ENCODE measurements around the gene OR2V1. TPM values are rescaled to one million over a fixed set of nuclear protein-coding genes. Genes with fewer than 3 reads are reported as not detected.
A peak's percentile ranks its signal among the peaks of the same experiment; 100 is the strongest.
"Not testable (repeated sequence)": the region's sequence is repeated elsewhere in the genome, so short reads cannot be mapped to it uniquely, and the experiment has no call there.

Gene OR2V1
- total RNA-seq, 1 donor from 2014 or later = not detected

DNA sequence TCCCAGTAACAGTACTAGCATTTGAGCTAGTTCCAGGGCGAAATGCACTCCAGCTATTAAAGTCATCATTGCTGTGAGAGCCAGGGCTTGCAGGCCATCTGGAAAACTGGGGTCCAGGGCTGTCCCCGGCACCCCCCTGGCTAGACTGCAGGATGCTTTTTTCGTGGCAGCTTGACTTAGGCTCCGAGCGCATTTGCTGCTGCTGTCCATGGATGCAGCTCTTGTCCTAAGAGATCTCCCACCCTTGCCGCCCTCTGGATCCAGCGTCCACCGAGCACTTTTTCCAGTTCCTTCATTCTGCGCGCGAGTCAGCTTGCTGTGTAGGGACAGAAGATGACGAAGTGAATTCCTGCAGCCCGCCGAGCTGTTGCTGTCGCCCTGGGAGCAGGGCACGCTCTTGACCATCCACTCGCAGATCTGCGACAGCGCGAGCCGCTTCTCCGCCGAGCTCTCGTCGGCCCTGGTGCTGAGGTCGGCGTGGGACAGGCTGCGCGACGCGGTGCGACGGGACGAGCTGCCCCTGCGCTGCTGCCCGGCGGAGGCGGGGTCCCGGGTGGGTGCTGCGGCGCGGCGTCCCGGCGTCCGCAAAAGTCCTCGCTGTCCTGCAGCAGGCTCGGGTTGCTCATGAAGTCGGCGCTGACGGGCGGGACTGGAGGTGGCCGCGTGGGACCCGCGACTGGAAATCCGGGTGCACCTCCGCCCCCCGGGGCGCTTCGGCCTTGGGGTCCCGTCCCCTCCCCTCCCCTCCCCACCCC lies 30.7 kb downstream of the OR2V1 start:
- Histone ChIP-seq H3K36me3 (ENCODE audit: control insufficient read depth, insufficient read depth, low read length) (no peaks in the 10 kb centered on the region), H3K27me3 (ENCODE audit: control insufficient read depth, insufficient read depth, low read length) (peaks cover 16% of the 10 kb centered on the region), H3K4me3 (ENCODE audit: low read depth, low read length) (peak overlapping the region; percentile 24)
- no peak for TF ChIP-seq CTCF (IDR thresholded peaks at IDR 0.05; ENCODE audit: insufficient read depth, low read length, poor library complexity, severe bottlenecking)
- no peak for DNase-seq (ENCODE audit: low read depth)

DNA sequence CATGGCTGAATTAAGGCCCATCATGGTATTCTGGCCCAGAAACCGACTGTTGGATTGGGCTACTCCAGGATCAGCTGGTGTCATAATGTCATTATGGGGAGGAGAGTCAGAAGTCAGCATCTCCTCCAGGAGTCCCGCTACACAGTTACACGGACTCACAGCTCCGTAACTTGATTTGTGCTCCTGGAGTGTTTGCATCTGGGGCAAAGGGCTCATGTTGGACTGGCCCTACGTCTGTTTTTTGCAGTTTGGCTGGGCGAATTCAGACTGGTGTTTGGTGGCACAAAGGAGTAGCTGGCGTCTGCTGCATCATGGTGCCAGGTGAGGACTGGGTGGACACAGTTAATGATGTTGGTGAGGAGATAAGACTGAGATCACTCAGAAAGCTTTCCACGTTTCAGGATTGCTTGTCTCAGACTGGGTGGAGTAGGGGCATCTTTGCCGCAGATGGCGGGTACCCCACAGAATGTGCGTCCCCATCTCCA lies 31.3 kb downstream of the OR2V1 start:
- no peaks in the 10 kb centered on the region for H3K36me3 ChIP-seq (ENCODE audit: control insufficient read depth, insufficient read depth, low read length)
- H3K4me3 ChIP-seq (ENCODE audit: low read depth, low read length) = no peak overlapping the region
- DNase-seq (ENCODE audit: low read depth) = no peak
- peaks cover 16% of the 10 kb centered on the region for H3K27me3 ChIP-seq (ENCODE audit: control insufficient read depth, insufficient read depth, low read length)
- TF ChIP-seq CTCF (IDR thresholded peaks at IDR 0.05; ENCODE audit: insufficient read depth, low read length, poor library complexity, severe bottlenecking) = no peak

DNA sequence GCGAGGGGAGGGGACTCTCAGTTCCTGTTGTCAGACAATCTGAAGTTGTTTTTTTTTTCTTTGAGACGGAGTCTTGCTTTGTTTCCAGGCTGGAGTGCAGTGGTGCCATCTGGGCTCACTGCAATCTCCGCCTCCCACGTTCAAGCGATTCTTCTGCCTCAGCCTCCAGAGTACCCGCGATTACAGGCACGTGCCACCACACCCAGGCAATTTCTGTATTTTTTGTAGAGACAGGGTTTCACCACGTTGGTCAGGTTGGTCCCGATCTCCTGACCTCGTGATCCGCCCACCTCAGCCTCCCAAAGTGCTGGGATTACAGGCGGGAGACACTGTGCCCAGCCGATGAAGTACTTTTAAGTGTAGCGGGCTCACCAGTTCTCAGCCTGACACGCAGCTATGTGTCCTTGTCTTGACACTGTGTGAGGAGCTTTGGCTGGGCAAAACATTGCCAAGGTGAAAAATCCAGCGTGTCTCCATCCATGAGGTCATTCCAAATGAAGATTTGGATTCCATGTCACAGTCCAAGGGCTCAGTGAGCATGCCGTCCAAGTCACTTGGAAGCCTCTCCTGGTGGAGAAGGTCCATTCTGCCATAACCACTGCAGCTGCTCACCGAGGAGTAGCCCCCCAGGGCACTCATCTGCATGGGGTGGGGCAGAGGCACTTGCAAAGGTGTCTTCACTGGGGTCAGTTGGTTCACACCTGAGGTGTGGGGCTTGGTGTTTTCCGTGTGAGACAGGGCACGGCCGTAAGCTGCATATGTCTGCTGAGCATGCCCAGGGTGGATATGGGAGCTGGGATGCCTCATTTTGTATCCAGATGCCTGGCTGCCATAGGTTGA lies 32.0 kb downstream of the OR2V1 start:
- Histone ChIP-seq H3K36me3 (ENCODE audit: control insufficient read depth, insufficient read depth, low read length) (no peaks in the 10 kb centered on the region), H3K27me3 (ENCODE audit: control insufficient read depth, insufficient read depth, low read length) (peaks cover 16% of the 10 kb centered on the region), H3K4me3 (ENCODE audit: low read depth, low read length) (no peak overlapping the region)
- TF ChIP-seq CTCF (IDR thresholded peaks at IDR 0.05; ENCODE audit: insufficient read depth, low read length, poor library complexity, severe bottlenecking) = no peak
- no peak for DNase-seq (ENCODE audit: low read depth)

DNA sequence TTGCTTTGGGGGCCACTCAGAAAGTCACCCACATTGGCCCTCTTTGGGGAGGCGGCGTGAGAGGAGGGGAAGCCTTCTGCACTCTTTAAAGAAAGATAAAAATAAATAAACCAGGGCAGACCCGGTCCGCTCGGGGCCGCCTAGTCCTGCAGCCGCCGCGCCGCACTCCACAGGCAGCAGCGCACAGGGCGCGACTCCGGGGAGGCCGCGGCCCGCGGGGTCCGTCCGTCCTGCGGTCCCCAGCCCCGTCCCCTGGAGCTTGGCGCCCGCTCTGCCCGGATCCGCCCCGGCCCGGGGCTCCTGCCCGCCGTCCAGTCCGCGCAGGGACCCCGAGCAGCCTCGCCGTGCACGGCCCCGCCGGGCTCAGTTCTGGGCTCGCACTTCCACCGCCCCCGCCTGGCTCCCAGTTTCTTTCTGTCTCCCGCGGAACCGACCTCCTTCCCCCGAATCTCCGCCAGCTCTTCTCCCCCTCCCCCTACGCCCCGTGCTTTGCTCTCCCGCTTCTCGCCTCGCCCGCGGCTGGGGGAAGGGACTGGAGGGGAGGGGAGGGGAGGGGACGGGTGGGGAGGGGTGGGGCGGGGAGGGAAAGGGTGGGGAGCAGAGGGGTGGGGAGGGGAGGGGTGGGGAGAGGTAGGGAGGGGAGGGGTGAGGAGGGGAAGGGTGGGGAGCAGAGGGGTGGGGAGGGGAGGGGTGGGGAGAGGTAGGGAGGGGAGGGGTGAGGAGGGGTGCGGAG lies 33.0 kb downstream of the OR2V1 start:
- H3K4me3 ChIP-seq (ENCODE audit: low read depth, low read length) = not testable (repeated sequence)

DNA sequence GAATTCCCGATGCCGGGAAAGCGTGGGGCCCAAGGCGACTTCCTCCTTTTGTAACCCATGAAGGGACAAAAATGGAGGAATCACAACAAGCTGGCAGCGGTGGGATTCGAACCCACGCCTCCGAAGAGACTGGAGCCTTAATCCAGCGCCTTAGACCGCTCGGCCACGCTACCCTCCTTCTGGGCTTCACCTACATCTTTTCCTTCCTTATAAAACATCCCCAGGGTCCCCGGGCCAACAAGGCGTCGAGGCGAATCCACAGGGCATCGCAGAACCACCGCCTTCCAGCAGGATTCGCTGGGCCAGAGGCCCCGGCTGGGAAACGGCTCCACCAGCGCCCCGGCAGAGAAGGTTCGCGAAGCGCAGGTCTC lies 33.6 kb downstream of the OR2V1 start:
- H3K36me3 ChIP-seq (ENCODE audit: control insufficient read depth, insufficient read depth, low read length); H3K4me3 ChIP-seq (ENCODE audit: low read depth, low read length); DNase-seq (ENCODE audit: low read depth): not testable (repeated sequence)
- H3K27me3 ChIP-seq (ENCODE audit: control insufficient read depth, insufficient read depth, low read length) = peaks cover 16% of the 10 kb centered on the region

More for the DNA sequence above, 33.0 kb downstream of the OR2V1 start:
- not testable (repeated sequence) for DNase-seq (ENCODE audit: low read depth); H3K36me3 ChIP-seq (ENCODE audit: control insufficient read depth, insufficient read depth, low read length)
- peaks cover 16% of the 10 kb centered on the region for H3K27me3 ChIP-seq (ENCODE audit: control insufficient read depth, insufficient read depth, low read length)

DNA sequence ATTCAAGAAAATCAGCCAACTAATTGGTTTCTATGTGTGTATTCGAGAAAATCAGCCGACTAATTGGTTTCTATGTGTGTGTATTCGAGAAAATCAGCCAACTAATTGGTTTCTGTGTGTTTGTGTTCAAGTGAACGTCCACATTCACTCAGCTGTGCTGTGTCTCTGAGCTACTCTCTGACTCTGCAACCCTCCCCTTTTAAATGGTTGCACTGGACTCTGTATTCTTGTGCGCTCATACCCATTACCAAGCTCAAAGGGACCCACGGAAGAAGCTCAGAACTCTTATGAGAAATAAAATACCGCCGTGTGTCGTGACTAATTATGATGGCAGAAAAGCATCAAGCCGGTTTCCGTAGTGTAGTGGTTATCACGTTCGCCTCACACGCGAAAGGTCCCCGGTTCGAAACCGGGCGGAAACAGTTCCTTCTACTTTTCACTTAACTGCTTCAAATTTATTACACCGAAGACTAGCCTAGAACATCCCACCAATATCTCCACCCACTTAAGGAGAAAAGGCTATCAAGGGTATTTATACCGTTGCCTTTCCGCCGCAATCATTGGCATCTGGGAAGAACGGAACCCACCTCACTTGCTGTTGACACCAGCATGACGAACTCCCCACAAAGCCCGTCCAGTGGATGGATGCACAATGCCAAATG lies 34.1 kb downstream of the OR2V1 start:
- not testable (repeated sequence) for DNase-seq (ENCODE audit: low read depth); H3K4me3 ChIP-seq (ENCODE audit: low read depth, low read length); H3K36me3 ChIP-seq (ENCODE audit: control insufficient read depth, insufficient read depth, low read length)
- H3K27me3 ChIP-seq (ENCODE audit: control insufficient read depth, insufficient read depth, low read length) = peaks cover 16% of the 10 kb centered on the region

DNA sequence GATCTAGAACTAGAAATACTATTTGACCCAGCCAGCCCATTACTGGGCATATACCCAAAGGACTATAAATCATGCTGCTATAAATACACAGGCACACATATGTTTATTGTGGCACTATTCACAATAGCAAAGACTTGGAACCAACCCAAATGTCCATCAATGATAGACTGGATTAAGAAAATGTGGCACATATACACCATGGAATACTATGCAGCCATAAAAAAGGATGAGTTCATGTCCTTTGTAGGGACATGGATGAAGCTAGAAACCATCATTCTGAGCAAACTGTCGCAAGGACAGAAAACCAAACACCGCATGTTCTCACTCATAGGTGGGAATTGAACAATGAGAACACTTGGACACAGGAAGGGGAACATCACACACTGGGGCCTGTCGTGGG lies 35.8 kb downstream of the OR2V1 start:
- not testable (repeated sequence) for DNase-seq (ENCODE audit: low read depth); H3K36me3 ChIP-seq (ENCODE audit: control insufficient read depth, insufficient read depth, low read length); H3K4me3 ChIP-seq (ENCODE audit: low read depth, low read length)
- peaks cover 14% of the 10 kb centered on the region for H3K27me3 ChIP-seq (ENCODE audit: control insufficient read depth, insufficient read depth, low read length)

Data from kidney epithelial cell (primary cell).